ACHN (cell line): ENCODE data around the gene PGAP6.
"Not testable (repeated sequence)": the region's sequence is repeated elsewhere in the genome, so short reads cannot be mapped to it uniquely, and the experiment has no call there.

ENCODE experiments used
- DNase-seq: peaks from one replicate; pipeline ENCODE4 v3.0.0-alpha.2; 2015
- in situ Hi-C: cut with HindIII; loops from 2 replicates; pipeline ENCODE4 v1.10.0; 2017; ENCODE audit warnings: low sequenced_read_pairs, low pct_ligation_motif_present, low pct_unique_long_range_greater_than_20kb

Gene PGAP6

GRCh38 chr16:341095-341973 is 40.4 kb downstream of the PGAP6 start:
- in situ Hi-C loops, DNase-seq: not testable (repeated sequence)

GRCh38 chr16:340370-341091 is 41.2 kb downstream of the PGAP6 start:
- in situ Hi-C loops, result no loop called here
- DNase-seq, result no peak

GRCh38 chr16:339680-340079 is 42.1 kb downstream of the PGAP6 start:
- in situ Hi-C loops, result no loop called here
- DNase-seq, result no peak

- in situ Hi-C loops, result no loop called here
- no peak for DNase-seq
Measured at GRCh38 chr16:337975-338575, 43.7 kb downstream of the PGAP6 start.

- in situ Hi-C loops, result no loop called here
- DNase-seq, result no peak
Measured at GRCh38 chr16:337437-337836, 44.3 kb downstream of the PGAP6 start.

- in situ Hi-C loops, result no loop called here
- DNase-seq, result no peak
Measured at GRCh38 chr16:336269-336668, 45.5 kb downstream of the PGAP6 start.

- DNase-seq, in situ Hi-C loops: not testable (repeated sequence)
Measured at GRCh38 chr16:334861-335632, 46.7 kb downstream of the PGAP6 start.

GRCh38 chr16:334164-334832 is 47.5 kb downstream of the PGAP6 start:
- in situ Hi-C loops, DNase-seq: not testable (repeated sequence)

- in situ Hi-C loops, result no loop called here
- DNase-seq, result no peak
Measured at GRCh38 chr16:333406-334094, 48.2 kb downstream of the PGAP6 start.

GRCh38 chr16:331181-331814 is 50.5 kb downstream of the PGAP6 start:
- DNase-seq, in situ Hi-C loops: not testable (repeated sequence)

- in situ Hi-C loops, result no loop called here
- DNase-seq, result no peak
Measured at GRCh38 chr16:330741-331140, 51.0 kb downstream of the PGAP6 start.

- DNase-seq, result no peak
- in situ Hi-C loops, result no loop called here
Measured at GRCh38 chr16:325375-326145, 56.2 kb downstream of the PGAP6 start.

GRCh38 chr16:324451-325334 is 57.1 kb downstream of the PGAP6 start:
- no peak for DNase-seq
- in situ Hi-C loops, result no loop called here

- no peak for DNase-seq
- in situ Hi-C loops, result no loop called here
Measured at GRCh38 chr16:324201-324450, 57.7 kb downstream of the PGAP6 start.

GRCh38 chr16:322476-323143 is 59.2 kb downstream of the PGAP6 start:
- in situ Hi-C loops, result no loop called here
- DNase-seq, result no peak
